ENCODE measurements around the gene DGLUCY. TPM values are rescaled to one million over a fixed set of nuclear protein-coding genes. Genes with fewer than 3 reads are reported as not detected.

Gene DGLUCY
- total RNA-seq, 1 experiment from 2014 or later: 67.0 TPM

DNA sequence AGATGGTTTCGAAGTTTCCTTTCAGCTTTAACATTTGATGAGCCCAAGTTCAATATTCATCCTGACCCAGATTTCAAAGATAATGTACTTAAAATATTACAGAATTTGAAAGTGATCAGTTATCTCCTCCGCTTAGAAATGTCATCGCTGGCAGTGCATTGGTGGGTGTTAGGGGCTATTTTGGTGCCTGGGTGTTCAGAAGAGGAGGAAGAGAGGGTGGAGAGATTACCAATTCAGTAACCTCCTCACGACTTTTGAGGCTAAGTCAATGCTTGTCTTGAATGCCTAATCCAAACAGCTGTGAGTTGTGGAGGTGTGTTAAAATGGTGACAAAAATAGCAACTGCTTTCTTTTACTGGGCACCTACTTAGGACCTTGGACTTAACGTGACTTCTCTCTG, 13.8 kb upstream of the DGLUCY start:
- ChIA-PET CTCF (no interaction called here), POLR2A (no interaction called here), RAD21 (ENCODE audit: low non-redundant PET in 1 of 2, low total read pairs in 2 of 2, uncharacterized antibody in 2 of 2, unreplicated experiment in 2 of 2) (no interaction called here)
- Histone ChIP-seq H3K4me2 (ENCODE audit: low read length) (no peak overlapping the region), H3K36me3 (ENCODE audit: control insufficient read depth in 1 of 2, insufficient read depth in 2 of 2, low read length in 2 of 2) (no peaks in the 10 kb centered on the region), H4K20me1 (ENCODE audit: insufficient read depth) (no peaks in the 10 kb centered on the region), H3K9me2 (ENCODE audit: insufficient read depth) (no peaks in the 10 kb centered on the region), H3K9ac (ENCODE audit: low read length) (no peak overlapping the region), H3K9me3 (ENCODE audit: control insufficient read depth in 1 of 2, insufficient read depth in 1 of 2, low read depth in 1 of 2, low read length in 2 of 2) (no peaks in the 10 kb centered on the region), H3K79me2 (ENCODE audit: insufficient read depth, low read length) (no peaks in the 10 kb centered on the region), H2AFZ (ENCODE audit: low read depth, low read length, poor library complexity, severe bottlenecking) (no peak overlapping the region), H3K4me1 (ENCODE audit: control insufficient read depth in 1 of 2, insufficient read depth in 2 of 2, low read length in 2 of 2) (peaks cover 0 to 7% of the 10 kb centered on the region in 2 experiments; a peak in 2 of 4 replicates), H3K4me3 (replicated peaks in 1 of 2; ENCODE audit: low read depth in 1 of 2, low read length in 2 of 2) (no peak overlapping the region), H3K27ac (ENCODE audit: low read depth, low read length) (no peak overlapping the region), H3K27me3 (ENCODE audit: insufficient read depth, low read length) (no peaks in the 10 kb centered on the region)
- DNase-seq (ENCODE audit: low read depth, low spot score): no peak
- TF ChIP-seq EZH2 (IDR thresholded peaks at IDR 0.05): no peak
- BruUV-seq (replicated peaks): no TSS peak
- intact Hi-C loops (cut with micrococcal nuclease): no loop called here
- no peak for ATAC-seq

DNA sequence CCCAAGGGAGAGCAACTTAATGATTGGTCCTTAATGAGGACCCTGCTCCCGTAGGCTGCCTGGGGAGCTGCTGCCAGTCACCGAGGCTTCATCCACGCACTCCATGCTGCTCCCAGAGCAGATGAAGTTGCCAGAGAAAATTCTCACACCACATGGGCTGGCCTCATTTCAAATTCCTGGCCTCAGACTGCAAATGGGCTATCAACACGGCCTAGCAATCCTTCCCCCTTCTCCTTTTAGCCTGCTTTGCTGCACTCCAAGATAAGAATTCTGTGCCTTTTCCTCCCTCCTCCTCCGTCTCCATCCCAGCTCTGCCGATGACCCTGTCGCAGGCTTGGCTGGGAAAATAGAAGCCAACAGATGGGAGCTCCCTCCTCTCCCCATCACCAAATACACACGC, 10.8 kb upstream of the DGLUCY start:
- Histone ChIP-seq H3K4me3 (replicated peaks in 1 of 2; ENCODE audit: low read depth in 1 of 2, low read length in 2 of 2) (no peak overlapping the region), H3K9ac (ENCODE audit: low read length) (no peak overlapping the region), H3K27me3 (ENCODE audit: insufficient read depth, low read length) (no peaks in the 10 kb centered on the region), H4K20me1 (ENCODE audit: insufficient read depth) (no peaks in the 10 kb centered on the region), H3K9me2 (ENCODE audit: insufficient read depth) (no peaks in the 10 kb centered on the region), H3K4me2 (ENCODE audit: low read length) (no peak overlapping the region), H3K27ac (ENCODE audit: low read depth, low read length) (no peak overlapping the region), H2AFZ (ENCODE audit: low read depth, low read length, poor library complexity, severe bottlenecking) (no peak overlapping the region), H3K4me1 (ENCODE audit: control insufficient read depth in 1 of 2, insufficient read depth in 2 of 2, low read length in 2 of 2) (peaks cover 0 to 7% of the 10 kb centered on the region in 2 experiments; a peak in 2 of 4 replicates), H3K36me3 (ENCODE audit: control insufficient read depth in 1 of 2, insufficient read depth in 2 of 2, low read length in 2 of 2) (no peaks in the 10 kb centered on the region), H3K79me2 (ENCODE audit: insufficient read depth, low read length) (no peaks in the 10 kb centered on the region), H3K9me3 (ENCODE audit: control insufficient read depth in 1 of 2, insufficient read depth in 1 of 2, low read depth in 1 of 2, low read length in 2 of 2) (no peaks in the 10 kb centered on the region)
- BruUV-seq (replicated peaks): no TSS peak
- DNase-seq (ENCODE audit: low read depth, low spot score) (no peak), ATAC-seq (no peak)
- TF ChIP-seq, protein P1, sequence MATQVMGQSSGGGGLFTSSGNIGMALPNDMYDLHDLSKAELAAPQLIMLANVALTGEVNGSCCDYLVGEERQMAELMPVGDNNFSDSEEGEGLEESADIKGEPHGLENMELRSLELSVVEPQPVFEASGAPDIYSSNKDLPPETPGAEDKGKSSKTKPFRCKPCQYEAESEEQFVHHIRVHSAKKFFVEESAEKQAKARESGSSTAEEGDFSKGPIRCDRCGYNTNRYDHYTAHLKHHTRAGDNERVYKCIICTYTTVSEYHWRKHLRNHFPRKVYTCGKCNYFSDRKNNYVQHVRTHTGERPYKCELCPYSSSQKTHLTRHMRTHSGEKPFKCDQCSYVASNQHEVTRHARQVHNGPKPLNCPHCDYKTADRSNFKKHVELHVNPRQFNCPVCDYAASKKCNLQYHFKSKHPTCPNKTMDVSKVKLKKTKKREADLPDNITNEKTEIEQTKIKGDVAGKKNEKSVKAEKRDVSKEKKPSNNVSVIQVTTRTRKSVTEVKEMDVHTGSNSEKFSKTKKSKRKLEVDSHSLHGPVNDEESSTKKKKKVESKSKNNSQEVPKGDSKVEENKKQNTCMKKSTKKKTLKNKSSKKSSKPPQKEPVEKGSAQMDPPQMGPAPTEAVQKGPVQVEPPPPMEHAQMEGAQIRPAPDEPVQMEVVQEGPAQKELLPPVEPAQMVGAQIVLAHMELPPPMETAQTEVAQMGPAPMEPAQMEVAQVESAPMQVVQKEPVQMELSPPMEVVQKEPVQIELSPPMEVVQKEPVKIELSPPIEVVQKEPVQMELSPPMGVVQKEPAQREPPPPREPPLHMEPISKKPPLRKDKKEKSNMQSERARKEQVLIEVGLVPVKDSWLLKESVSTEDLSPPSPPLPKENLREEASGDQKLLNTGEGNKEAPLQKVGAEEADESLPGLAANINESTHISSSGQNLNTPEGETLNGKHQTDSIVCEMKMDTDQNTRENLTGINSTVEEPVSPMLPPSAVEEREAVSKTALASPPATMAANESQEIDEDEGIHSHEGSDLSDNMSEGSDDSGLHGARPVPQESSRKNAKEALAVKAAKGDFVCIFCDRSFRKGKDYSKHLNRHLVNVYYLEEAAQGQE (IDR thresholded peaks at IDR 0.05; ENCODE audit: low read depth): no peak
- TF ChIP-seq YY1 (IDR thresholded peaks at IDR 0.05; ENCODE audit: extremely low read depth, insufficient replicate concordance, low read depth, low read length) (no peak), CBX3 (IDR thresholded peaks at IDR 0.05; ENCODE audit: low read depth) (no peak), ZNF274 (IDR thresholded peaks at IDR 0.05; ENCODE audit: low read depth, low read length) (no peak), EZH2 (IDR thresholded peaks at IDR 0.05) (no peak), SIN3A (IDR thresholded peaks at IDR 0.05; ENCODE audit: low read depth) (no peak), ELF1 (IDR thresholded peaks at IDR 0.05; ENCODE audit: borderline replicate concordance, low read depth) (no peak), JUND (IDR thresholded peaks at IDR 0.05) (no peak)
- TF ChIP-seq, protein P2, sequence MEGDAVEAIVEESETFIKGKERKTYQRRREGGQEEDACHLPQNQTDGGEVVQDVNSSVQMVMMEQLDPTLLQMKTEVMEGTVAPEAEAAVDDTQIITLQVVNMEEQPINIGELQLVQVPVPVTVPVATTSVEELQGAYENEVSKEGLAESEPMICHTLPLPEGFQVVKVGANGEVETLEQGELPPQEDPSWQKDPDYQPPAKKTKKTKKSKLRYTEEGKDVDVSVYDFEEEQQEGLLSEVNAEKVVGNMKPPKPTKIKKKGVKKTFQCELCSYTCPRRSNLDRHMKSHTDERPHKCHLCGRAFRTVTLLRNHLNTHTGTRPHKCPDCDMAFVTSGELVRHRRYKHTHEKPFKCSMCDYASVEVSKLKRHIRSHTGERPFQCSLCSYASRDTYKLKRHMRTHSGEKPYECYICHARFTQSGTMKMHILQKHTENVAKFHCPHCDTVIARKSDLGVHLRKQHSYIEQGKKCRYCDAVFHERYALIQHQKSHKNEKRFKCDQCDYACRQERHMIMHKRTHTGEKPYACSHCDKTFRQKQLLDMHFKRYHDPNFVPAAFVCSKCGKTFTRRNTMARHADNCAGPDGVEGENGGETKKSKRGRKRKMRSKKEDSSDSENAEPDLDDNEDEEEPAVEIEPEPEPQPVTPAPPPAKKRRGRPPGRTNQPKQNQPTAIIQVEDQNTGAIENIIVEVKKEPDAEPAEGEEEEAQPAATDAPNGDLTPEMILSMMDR (IDR thresholded peaks at IDR 0.05 in 2 of 3, conservative IDR thresholded peaks at IDR 0.05 in 1 of 3; ENCODE audit: borderline replicate concordance in 1 of 3, insufficient read depth in 1 of 3, low read depth in 2 of 3, low read length in 2 of 3): no peak
- TF ChIP-seq, protein P3, sequence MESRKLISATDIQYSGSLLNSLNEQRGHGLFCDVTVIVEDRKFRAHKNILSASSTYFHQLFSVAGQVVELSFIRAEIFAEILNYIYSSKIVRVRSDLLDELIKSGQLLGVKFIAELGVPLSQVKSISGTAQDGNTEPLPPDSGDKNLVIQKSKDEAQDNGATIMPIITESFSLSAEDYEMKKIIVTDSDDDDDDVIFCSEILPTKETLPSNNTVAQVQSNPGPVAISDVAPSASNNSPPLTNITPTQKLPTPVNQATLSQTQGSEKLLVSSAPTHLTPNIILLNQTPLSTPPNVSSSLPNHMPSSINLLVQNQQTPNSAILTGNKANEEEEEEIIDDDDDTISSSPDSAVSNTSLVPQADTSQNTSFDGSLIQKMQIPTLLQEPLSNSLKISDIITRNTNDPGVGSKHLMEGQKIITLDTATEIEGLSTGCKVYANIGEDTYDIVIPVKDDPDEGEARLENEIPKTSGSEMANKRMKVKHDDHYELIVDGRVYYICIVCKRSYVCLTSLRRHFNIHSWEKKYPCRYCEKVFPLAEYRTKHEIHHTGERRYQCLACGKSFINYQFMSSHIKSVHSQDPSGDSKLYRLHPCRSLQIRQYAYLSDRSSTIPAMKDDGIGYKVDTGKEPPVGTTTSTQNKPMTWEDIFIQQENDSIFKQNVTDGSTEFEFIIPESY (IDR thresholded peaks at IDR 0.05; ENCODE audit: extremely low read depth, insufficient replicate concordance, low read length): no peak
- ChIA-PET RAD21 (ENCODE audit: low non-redundant PET in 1 of 2, low total read pairs in 2 of 2, uncharacterized antibody in 2 of 2, unreplicated experiment in 2 of 2) (no interaction called here), POLR2A (no interaction called here), CTCF (no interaction called here)
- intact Hi-C loops (cut with micrococcal nuclease): no loop called here
